ENCODE measurements around the gene TRAF5.
"Not testable (repeated sequence)": the region's sequence is repeated elsewhere in the genome, so short reads cannot be mapped to it uniquely, and the experiment has no call there.

Gene TRAF5

DNA sequence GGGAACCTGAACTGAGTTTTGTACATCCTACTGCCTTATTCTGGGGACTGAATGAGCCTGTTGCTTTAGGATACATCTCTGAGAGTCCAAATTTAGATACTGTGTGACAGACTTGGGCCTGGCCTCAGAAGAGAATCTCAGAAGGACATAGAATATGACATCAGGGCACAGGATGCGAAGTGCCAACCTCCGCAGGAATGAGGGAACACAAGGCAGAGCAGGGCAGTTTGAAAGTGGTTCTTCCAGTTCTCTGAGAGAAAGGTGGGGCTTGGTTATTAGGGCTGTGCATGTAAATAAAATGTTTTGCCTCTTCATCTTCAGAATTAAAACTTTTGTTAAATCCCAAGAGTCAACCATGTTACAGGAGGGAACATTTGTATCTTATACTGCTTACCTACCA, 23.1 kb downstream of the TRAF5 start:
- DNase-seq = no peak

DNA sequence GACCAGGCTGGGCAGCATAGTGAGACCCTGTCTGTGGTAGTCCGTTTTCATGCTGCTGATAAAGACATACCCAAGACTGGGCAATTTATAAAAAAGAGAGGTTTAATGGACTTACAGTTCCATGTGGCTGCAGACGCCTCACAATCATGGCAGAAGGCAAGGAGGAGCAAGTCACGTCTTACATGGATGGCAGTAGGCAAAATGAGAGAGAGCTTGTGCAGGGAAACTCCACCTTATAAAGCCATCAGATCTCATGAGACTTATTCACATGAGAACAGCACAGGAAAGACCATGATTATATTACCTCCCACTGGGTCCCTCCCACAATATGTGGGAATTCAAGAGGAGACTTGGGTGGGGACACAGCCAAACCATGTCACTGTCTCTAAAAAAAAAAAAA, 25.4 kb downstream of the TRAF5 start:
- not testable (repeated sequence) for DNase-seq

- no peak for DNase-seq
Observed at GRCh38 chr1:211352465-211352864, 25.8 kb downstream of the TRAF5 start.

DNA sequence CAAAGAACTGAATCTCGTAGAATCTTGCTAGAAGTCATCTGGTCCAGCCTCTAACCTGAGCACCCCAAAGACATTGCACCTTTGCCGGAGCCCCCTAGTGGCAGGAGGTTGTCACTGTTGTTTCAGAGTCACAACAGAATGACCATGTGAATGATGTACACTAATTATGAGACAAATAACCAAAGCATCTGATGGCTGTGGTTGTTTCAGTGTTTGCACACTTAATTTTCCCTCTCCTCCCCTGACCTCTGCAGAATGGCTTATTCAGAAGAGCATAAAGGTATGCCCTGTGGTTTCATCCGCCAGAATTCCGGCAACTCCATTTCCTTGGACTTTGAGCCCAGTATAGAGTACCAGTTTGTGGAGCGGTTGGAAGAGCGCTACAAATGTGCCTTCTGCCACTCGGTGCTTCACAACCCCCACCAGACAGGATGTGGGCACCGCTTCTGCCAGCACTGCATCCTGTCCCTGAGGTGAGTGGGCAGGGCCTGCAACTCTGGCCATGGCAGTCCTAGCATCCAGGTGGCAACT, 26.4 kb downstream of the TRAF5 start:
- no peak for DNase-seq

DNA sequence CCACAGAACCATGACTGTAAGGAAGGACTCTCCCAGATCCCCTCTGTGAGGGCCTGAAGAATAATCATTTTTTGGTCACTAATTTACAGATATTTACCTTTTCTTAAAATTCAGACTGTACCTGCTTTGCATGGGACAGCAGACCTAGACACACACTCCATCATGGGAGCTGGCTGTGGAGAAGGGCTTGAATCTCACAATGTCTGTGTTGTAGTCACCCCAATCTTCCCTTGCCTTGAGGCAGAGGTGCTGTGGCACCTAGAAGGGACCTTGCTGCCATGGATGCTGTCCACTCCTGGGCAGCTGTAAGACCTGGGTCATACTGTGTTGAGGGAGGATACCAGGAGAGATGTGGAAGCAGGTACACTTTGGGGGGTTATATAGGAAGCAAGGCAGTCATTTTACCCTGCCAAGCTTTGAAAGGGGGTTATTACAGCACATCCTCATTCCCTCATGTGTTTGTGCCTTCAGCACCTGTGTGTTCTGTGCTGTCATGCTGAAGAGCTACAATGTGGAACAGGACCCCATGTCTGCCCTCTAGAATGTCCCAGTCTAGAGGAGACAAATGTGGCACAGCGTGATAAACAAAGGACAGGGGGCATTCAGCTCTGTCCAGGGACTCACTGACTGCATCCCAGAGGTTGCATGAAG, 27.1 kb downstream of the TRAF5 start:
- no peak for DNase-seq

DNA sequence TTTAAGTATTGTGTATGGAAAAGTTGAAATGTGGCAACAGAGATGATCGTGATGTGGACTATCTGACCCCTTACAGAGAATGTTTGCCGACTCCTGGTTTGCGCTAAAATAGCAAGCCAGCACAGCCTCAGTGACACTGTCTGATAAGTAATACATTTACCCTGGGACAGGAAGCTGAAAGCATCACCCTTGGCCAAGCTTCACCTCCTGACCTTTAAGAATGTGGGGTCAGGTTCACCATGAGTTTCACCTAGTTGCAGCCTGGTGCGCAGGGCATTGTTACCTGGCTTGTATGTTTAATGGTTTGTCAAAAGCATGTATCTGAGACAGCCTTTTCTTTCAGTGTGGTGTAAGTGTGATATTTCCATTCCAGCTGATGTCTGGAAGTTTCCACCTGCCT, 29.2 kb downstream of the TRAF5 start:
- DNase-seq = no peak

DNA sequence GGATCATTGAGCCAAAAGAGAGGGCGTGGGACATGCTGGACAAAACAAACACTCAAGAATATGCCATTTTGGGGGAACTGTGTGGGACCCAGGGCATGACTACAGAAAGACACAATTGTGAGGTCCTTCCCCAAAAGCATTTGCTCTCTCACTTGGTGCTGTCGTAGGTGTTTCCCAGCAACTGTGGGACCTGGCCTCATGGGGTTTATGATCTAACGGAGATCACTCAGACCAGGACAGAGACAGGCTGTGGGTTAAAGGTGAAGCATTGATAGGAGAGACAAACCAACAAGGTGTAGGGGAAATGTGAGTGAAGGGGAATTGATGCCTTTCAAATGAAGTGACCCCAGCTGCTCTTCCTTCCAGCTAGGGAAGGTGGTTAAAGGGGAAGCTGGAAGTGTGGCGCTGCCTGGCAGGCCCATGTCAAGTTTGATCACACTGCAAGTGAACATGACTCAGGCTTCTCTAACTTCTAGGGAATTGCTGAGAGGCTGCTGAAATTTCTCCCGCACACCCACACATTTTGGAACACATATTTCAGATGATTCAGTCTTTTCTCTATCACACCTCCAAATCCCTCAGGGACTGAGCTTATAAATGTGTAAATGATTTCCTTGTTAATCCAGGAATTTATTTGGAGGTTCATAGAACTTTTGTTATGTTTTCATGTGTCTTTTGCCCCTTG, 30.2 kb downstream of the TRAF5 start:
- DNase-seq = no peak

- no peak for DNase-seq
Observed at GRCh38 chr1:211358685-211359084, 32.1 kb downstream of the TRAF5 start.

- no peak for DNase-seq
Observed at GRCh38 chr1:211359876-211360275, 33.2 kb downstream of the TRAF5 start.

DNA sequence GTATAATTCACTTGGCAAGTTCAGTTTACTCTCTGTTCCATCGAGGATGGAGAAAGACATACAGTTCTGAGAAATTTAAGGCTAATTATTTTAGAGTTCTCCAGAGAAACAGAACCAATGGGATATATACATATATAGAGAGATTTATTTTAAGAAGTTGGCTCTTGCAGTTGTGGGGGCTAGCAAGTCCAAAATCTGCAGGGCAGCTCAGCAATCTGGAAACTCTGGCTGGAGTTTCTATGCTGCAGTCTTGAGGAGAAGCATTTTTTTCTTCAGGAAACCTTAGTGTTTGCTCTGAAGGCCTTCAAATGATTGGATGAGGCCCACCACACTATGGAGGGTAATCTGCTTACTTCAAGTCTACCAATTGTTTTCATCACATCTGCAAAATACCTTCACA, 34.6 kb downstream of the TRAF5 start:
- no peak for DNase-seq

GRCh38 chr1:211369640-211370039, 43.0 kb downstream of the TRAF5 start:
- DNase-seq = no peak

- no peak for DNase-seq
Observed at GRCh38 chr1:211370669-211371068, 44.0 kb downstream of the TRAF5 start.

DNA sequence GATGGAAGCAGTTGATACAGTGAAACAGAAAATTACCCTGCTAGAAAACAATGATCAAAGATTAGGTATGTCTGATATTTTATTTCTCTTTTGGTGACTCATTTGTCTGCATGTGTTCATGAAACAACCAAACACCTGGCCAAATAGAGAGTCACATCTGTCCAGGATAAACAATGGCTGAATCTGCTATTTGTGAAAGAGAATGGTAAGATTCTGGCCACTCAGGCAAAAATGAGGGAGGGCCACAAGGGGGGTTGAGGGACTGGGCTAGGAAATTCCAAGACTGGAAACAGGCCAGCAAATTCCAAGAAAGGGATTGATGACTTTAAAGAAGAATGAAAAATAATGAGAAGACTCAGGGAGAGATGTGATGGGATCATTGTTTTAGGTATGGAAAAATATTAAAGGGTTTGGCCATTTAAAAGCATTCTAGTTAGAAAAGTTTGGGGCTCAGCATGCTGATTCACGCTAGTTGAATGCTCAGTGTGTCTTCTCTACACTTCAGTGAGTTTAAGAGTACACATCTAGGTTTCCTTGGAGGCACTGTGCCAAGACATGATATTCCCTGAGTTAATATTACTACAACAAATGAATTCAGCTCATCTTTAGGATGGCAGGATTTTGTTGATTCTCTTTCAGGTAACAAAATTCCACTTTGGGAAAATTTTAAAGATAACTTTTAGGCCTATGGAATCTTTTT, 44.9 kb downstream of the TRAF5 start:
- DNase-seq = no peak

GRCh38 chr1:211372463-211372862, 45.8 kb downstream of the TRAF5 start:
- DNase-seq = no peak

DNA sequence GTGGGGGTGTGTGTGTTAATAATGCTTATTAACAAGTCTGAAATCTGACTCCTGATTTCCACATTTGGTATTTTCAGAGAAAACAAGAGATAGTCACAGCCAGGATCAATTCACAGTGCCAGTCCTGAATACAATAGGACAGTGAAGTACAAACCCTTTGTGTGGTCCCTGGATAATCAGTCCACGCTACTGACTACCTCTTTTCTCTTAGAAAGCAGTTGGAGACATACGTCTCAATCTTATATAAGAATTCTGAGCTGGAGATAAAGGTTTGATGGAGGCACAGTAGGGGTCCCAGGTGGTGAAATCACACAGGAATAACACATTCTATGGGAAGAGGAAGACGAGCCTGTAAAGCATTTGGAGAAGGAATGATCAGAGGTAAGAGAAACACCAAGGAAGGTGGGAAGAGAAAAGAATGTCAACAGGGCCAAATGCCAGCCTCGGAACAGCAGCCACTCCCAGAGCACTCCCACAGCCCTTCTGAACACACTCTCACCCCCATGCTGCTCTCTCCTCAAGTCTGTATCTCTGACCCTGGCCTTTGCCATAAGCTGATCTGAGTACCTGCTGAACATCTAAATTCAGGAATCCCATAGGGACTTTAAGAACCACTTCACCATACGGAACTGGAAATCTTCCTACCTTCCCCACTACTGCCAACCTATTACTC, 48.6 kb downstream of the TRAF5 start:
- DNase-seq = no peak

GRCh38 chr1:211375949-211376348, 49.3 kb downstream of the TRAF5 start:
- DNase-seq = no peak

GRCh38 chr1:211376807-211377470, 50.3 kb downstream of the TRAF5 start:
- DNase-seq = no peak

DNA sequence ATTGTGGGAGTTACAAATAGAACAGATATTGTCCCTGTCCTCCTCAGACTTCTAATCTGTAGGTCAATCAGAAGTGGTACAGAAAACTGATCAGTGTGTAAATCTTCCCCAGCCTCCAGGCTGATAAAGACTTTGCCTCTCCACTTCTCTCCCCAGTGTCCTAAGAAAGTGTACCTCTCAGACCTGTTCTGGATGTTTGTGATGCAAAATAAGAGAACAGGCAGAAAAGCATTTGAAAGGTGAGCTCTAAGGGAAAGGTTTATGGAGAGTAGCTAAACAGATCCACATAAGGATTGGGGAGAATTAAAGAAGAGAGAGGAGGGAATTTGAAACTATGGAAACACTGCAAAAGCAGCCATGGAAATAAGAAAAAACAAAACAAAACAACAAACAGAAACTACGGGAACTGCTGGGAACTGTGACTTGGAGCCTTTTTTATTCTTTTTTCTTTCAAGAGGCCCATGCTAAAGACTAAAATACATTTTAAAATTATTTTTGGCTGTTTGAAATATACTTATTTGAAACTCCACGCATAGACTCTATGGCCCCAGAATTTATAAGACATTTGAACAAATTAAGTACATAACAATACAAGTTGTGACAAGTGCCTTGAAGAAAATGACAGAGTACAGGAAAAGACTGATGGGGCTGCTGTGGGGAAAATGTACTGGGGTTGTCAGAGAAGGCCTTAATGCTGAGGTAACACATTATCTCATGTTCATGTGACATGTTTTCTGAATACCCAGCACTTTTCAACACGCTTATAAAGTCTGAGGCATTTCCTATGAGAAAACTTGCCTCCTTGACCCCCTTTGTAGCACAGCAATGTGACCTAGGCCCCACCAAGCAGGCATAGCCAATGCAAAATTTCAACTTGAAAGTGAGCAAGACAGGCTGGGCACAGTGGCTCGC, 51.2 kb downstream of the TRAF5 start:
- no peak for DNase-seq

GRCh38 chr1:211378844-211379243, 52.2 kb downstream of the TRAF5 start:
- DNase-seq = no peak

GRCh38 chr1:211379446-211379845, 52.8 kb downstream of the TRAF5 start:
- no peak for DNase-seq

DNA sequence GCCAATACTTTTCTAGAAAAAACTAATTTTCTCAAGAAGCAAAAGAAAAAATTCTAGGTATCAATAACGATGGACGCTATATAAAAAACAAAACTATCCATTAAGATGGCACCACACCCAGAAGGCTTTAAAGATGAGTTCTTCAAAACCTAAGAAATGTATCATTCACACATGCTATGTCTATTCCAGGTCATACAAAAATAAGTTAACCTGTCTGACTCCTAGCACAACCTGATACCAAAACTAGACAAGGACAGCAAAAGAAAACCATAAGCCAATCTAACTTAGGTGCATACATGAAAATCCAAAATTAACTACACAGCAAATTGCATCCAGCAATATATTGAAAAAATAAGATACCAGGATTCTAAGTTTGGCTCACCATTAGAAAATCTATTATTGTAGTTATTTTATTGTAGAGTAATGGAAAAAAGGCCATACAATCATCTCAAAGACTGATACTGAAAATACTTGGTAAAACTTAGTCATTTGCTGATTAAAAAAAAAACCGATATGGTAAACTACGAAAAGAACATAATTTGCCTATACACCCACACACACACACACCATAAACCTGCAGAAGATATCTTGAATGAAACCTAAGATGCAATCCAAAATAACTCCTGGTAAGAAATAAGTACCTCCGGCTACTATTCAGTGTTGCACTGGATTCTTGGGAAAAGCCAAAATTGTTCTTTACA, 55.0 kb downstream of the TRAF5 start:
- no peak for DNase-seq

Measured in NCI-H1092 treated with DMSO at 0.1 percent for 48 hours (cell line).